Epidermal melanocyte (primary cell): ENCODE data around the gene CIAO2A.
A peak's percentile ranks its signal among the peaks of the same experiment; 100 is the strongest.
"Not testable (repeated sequence)": the region's sequence is repeated elsewhere in the genome, so short reads cannot be mapped to it uniquely, and the experiment has no call there.

Experiments used
- DNase-seq: peaks from one replicate; pipeline ENCODE4 v3.0.0; 2011; ENCODE audit warnings: low spot score; ENCODE audit not compliant: insufficient read length

CIAO2A gene

GRCh38 chr15:64093627-64094417 is at the start of gene CIAO2A:
Gene CIAO2A, minus strand, starts transcription at chr15:64093838. Its CDS starts 70 bp downstream, at chr15:64093768.
- peak; percentile 79 for DNase-seq

GRCh38 chr15:64143276-64143675 is 49.6 kb upstream of the CIAO2A start:
- DNase-seq: no peak

- no peak for DNase-seq
Measured at GRCh38 chr15:64141798-64142512, 48.3 kb upstream of the CIAO2A start.

GRCh38 chr15:64138331-64138941 is 44.8 kb upstream of the CIAO2A start:
- DNase-seq: no peak

GRCh38 chr15:64137226-64137833 is 43.7 kb upstream of the CIAO2A start:
- no peak for DNase-seq

- DNase-seq: no peak
Measured at GRCh38 chr15:64136347-64136746, 42.7 kb upstream of the CIAO2A start.

- no peak for DNase-seq
Measured at GRCh38 chr15:64134345-64134829, 40.7 kb upstream of the CIAO2A start.

GRCh38 chr15:64133623-64134344 is 40.1 kb upstream of the CIAO2A start:
- DNase-seq: no peak

- DNase-seq: no peak
Measured at GRCh38 chr15:64132217-64132616, 38.6 kb upstream of the CIAO2A start.

GRCh38 chr15:64131547-64131946 is 37.9 kb upstream of the CIAO2A start:
- no peak for DNase-seq

- DNase-seq: no peak
Measured at GRCh38 chr15:64130159-64130558, 36.5 kb upstream of the CIAO2A start.

- DNase-seq: no peak
Measured at GRCh38 chr15:64127521-64128270, 34.1 kb upstream of the CIAO2A start.

- DNase-seq: no peak
Measured at GRCh38 chr15:64125978-64126377, 32.3 kb upstream of the CIAO2A start.

GRCh38 chr15:64122936-64123351 is 29.3 kb upstream of the CIAO2A start:
- peak; percentile 30 for DNase-seq

GRCh38 chr15:64122444-64122843 is 28.8 kb upstream of the CIAO2A start:
- DNase-seq: no peak

- DNase-seq: no peak
Measured at GRCh38 chr15:64121614-64122013, 28.0 kb upstream of the CIAO2A start.

GRCh38 chr15:64120322-64120721 is 26.7 kb upstream of the CIAO2A start:
- not testable (repeated sequence) for DNase-seq

- no peak for DNase-seq
Measured at GRCh38 chr15:64117759-64118487, 24.3 kb upstream of the CIAO2A start.

- DNase-seq: no peak
Measured at GRCh38 chr15:64112904-64113303, 19.3 kb upstream of the CIAO2A start.
